Uterus (tissue), 4 donors: ENCODE results near the gene ARPC2. TPM values are rescaled to one million over a fixed set of nuclear protein-coding genes. Genes with fewer than 3 reads are reported as not detected.

Experiments
- DNase-seq, 2 donors: peaks; one replicate each; pipeline ENCODE4 v3.0.0-alpha.2; 2019 to 2020
- H3K27ac ChIP-seq, 2 donors: fragments of 200-600 bp; sonication (generic); 1 replicate in 1 of 2; 2 replicates in 1 of 2; pipeline ENCODE4 v1.5.1; 2016 to 2018
- H3K27me3 ChIP-seq, 2 donors: fragments of 200-600 bp; sonication (generic); one replicate each; pipeline ENCODE4 v1.5.1; 2018 to 2019; ENCODE audit warnings: control low read depth in 1 of 2
- H3K36me3 ChIP-seq, 2 donors: fragments of 200-600 bp; sonication (generic); one replicate each; pipeline ENCODE4 v1.5.1; 2019; ENCODE audit warnings: control low read depth in 1 of 2
- H3K4me1 ChIP-seq, 2 donors: fragments of 200-600 bp; sonication (generic); one replicate each; pipeline ENCODE4 v1.5.1; 2018 to 2019; ENCODE audit warnings: control low read depth in 1 of 2
- H3K4me3 ChIP-seq, 2 donors: fragments of 200-600 bp; sonication (generic); 1 replicate in 1 of 2; 2 replicates in 1 of 2; pipeline ENCODE4 v1.5.1; 2018 to 2019; ENCODE audit warnings: mild to moderate bottlenecking in 1 of 2
- H3K9me3 ChIP-seq, 2 donors: fragments of 200-600 bp; sonication (generic); one replicate each; pipeline ENCODE4 v1.5.1; 2019; ENCODE audit warnings: control low read depth in 1 of 2
- CTCF ChIP-seq, 4 experiments: fragments of 200-600 bp in 2 of 4; fragments of 450-650 bp in 2 of 4; sonication (generic) in 2 of 4; IDR thresholded peaks; one replicate each; pipeline ENCODE4 v1.5.1; 2016 to 2019; ENCODE audit warnings: antibody characterized with exemption in 4 of 4, mild to moderate bottlenecking in 2 of 4, moderate library complexity in 1 of 4
- POLR2A ChIP-seq, 2 donors: fragments of 450-650 bp; IDR thresholded peaks; one replicate each; pipeline ENCODE4 v1.6.1; 2016; ENCODE audit warnings: antibody characterized with exemption in 2 of 2, mild to moderate bottlenecking in 1 of 2, moderate library complexity in 1 of 2
- intact Hi-C: fragments of 100-400 bp; cut with DNase I; formaldehyde crosslinking; loops from one replicate; pipeline ENCODE4 v1.15.1; 2023; ENCODE audit warnings: low total_unique reads
- total RNA-seq, 4 donors: library from RNA; depleted of rRNA in 3 of 4; stranded (reverse); fragments of >200 nt in 3 of 4; gene quantifications; one replicate each; pipeline versions ENCODE4 v1.1.0 to v1.2.4, GENCODE V29; 2014 to 2023
- donor health status: DM: yes; HTN: yes; CAD: no.

The ARPC2 gene
- total RNA-seq, 4 donors from 2014 or later = 87.9 to 162 (median 159) TPM

- no peak overlapping the region for H3K27ac ChIP-seq
- H3K4me1 ChIP-seq = no peaks in the 10 kb centered on the region
- DNase-seq = no peak
- H3K27me3 ChIP-seq = no peaks in the 10 kb centered on the region
- intact Hi-C loops = no loop called here
- H3K4me3 ChIP-seq = no peak overlapping the region
- H3K9me3 ChIP-seq = no peaks in the 10 kb centered on the region
- no peak for TF ChIP-seq CTCF (IDR thresholded peaks at IDR 0.05)
- no peak for TF ChIP-seq POLR2A (IDR thresholded peaks at IDR 0.05)
- no peaks in the 10 kb centered on the region for H3K36me3 ChIP-seq
Measured at GRCh38 chr2:218245214-218245613, 28.2 kb downstream of the ARPC2 start.

- intact Hi-C loops = no loop called here
- Histone ChIP-seq H3K36me3 (no peaks in the 10 kb centered on the region), H3K27me3 (no peaks in the 10 kb centered on the region), H3K4me3 (no peak overlapping the region), H3K9me3 (no peaks in the 10 kb centered on the region), H3K27ac (no peak overlapping the region), H3K4me1 (no peaks in the 10 kb centered on the region)
- no peak for TF ChIP-seq CTCF (IDR thresholded peaks at IDR 0.05)
- no peak for TF ChIP-seq POLR2A (IDR thresholded peaks at IDR 0.05)
- no peak for DNase-seq
Measured at GRCh38 chr2:218249691-218250090, 32.7 kb downstream of the ARPC2 start.

- H3K9me3 ChIP-seq = no peaks in the 10 kb centered on the region
- H3K27me3 ChIP-seq = no peaks in the 10 kb centered on the region
- H3K4me3 ChIP-seq = no peak overlapping the region
- TF ChIP-seq POLR2A (IDR thresholded peaks at IDR 0.05) (no peak), CTCF (IDR thresholded peaks at IDR 0.05) (no peak)
- no peak overlapping the region for H3K27ac ChIP-seq
- no peak for DNase-seq
- no peaks in the 10 kb centered on the region for H3K36me3 ChIP-seq
- intact Hi-C loops = no loop called here
- H3K4me1 ChIP-seq = no peaks in the 10 kb centered on the region
Measured at GRCh38 chr2:218252509-218253231, 35.7 kb downstream of the ARPC2 start.

- H3K9me3 ChIP-seq = no peaks in the 10 kb centered on the region
- no peaks in the 10 kb centered on the region for H3K36me3 ChIP-seq
- TF ChIP-seq CTCF (IDR thresholded peaks at IDR 0.05) = no peak
- no peak for TF ChIP-seq POLR2A (IDR thresholded peaks at IDR 0.05)
- H3K4me1 ChIP-seq = no peaks in the 10 kb centered on the region
- H3K27me3 ChIP-seq = no peaks in the 10 kb centered on the region
- H3K4me3 ChIP-seq = no peak overlapping the region
- DNase-seq = no peak
- intact Hi-C loops = no loop called here
- no peak overlapping the region for H3K27ac ChIP-seq
Measured at GRCh38 chr2:218253232-218253625, 36.2 kb downstream of the ARPC2 start.

- H3K4me3 ChIP-seq = no peak overlapping the region
- no peak overlapping the region for H3K27ac ChIP-seq
- DNase-seq = no peak
- peaks cover 4 to 7% of the 10 kb centered on the region in 2 donors for H3K4me1 ChIP-seq
- H3K36me3 ChIP-seq = no peaks in the 10 kb centered on the region
- no peaks in the 10 kb centered on the region for H3K9me3 ChIP-seq
- no peak for TF ChIP-seq POLR2A (IDR thresholded peaks at IDR 0.05)
- no peaks in the 10 kb centered on the region for H3K27me3 ChIP-seq
- intact Hi-C loops = no loop called here
Measured at GRCh38 chr2:218255446-218255845, 38.5 kb downstream of the ARPC2 start.
